BLaER1 (cell line): ENCODE data around the gene SCMH1.
"Not testable (repeated sequence)": the region's sequence is repeated elsewhere in the genome, so short reads cannot be mapped to it uniquely, and the experiment has no call there.

Experiments used
- H3K27ac ChIP-seq: shearing (Covaris generic); formaldehyde crosslinking; 2 replicates; pipeline ENCODE4 v1.8.1; 2022
- H3K27me3 ChIP-seq: shearing (Covaris generic); formaldehyde crosslinking; 2 replicates; pipeline ENCODE4 v1.8.1; 2022
- H3K36me3 ChIP-seq: shearing (Covaris generic); formaldehyde crosslinking; 2 replicates; pipeline ENCODE4 v1.8.1; 2022
- H3K4me1 ChIP-seq: shearing (Covaris generic); formaldehyde crosslinking; 2 replicates; pipeline ENCODE4 v1.8.1; 2022
- H3K4me2 ChIP-seq: shearing (Covaris generic); formaldehyde crosslinking; 2 replicates; pipeline ENCODE4 v1.8.1; 2022
- H3K4me3 ChIP-seq: shearing (Covaris generic); formaldehyde crosslinking; 2 replicates; pipeline ENCODE4 v1.8.1; 2022
- H3K9ac ChIP-seq: shearing (Covaris generic); formaldehyde crosslinking; 2 replicates; pipeline ENCODE4 v1.8.1; 2022
- H3K9me3 ChIP-seq: shearing (Covaris generic); formaldehyde crosslinking; 2 replicates; pipeline ENCODE4 v1.8.1; 2022
- H4K20me1 ChIP-seq: shearing (Covaris generic); formaldehyde crosslinking; 2 replicates; pipeline ENCODE4 v1.8.1; 2022
- Cebpa-rat ChIP-seq: shearing (Covaris generic); IDR thresholded peaks from 2 replicates; pipeline ENCODE4 v1.8.1; 2022

Gene SCMH1

DNA sequence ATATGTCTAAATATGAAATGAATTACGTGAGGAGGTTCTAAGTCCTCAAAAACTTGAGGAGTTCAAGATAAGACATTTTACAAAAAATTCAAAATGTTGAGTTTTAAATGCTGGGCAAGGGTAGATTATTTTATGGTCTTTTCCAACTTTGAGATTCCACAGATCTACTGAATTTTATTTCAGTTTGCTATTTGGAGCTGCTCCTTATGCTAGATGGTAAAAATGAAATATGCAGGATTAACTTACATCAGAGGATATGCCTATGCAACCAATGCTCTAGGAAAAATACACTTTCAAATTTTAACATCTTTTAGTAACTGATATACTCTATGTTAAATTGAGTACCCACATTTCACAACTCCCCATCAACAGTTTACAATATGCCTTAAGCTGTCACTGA, 83.1 kb downstream of the SCMH1 start:
- Histone ChIP-seq H3K36me3 (peaks cover 85% of the 10 kb centered on the region), H4K20me1 (peaks cover 45% of the 10 kb centered on the region), H3K27me3 (no peaks in the 10 kb centered on the region), H3K4me2 (no peak overlapping the region), H3K4me3 (no peak overlapping the region), H3K9me3 (no peaks in the 10 kb centered on the region), H3K9ac (no peak overlapping the region), H3K27ac (no peak overlapping the region), H3K4me1 (no peaks in the 10 kb centered on the region)
- TF ChIP-seq Cebpa-rat, result no peak

- no peak overlapping the region for H3K9ac ChIP-seq
- peaks cover 39% of the 10 kb centered on the region for H4K20me1 ChIP-seq
- no peak overlapping the region for H3K4me3 ChIP-seq
- no peak overlapping the region for H3K27ac ChIP-seq
- no peaks in the 10 kb centered on the region for H3K9me3 ChIP-seq
- H3K4me2 ChIP-seq, result no peak overlapping the region
- H3K36me3 ChIP-seq, result peaks cover 88% of the 10 kb centered on the region
- no peak for TF ChIP-seq Cebpa-rat
- H3K27me3 ChIP-seq, result no peaks in the 10 kb centered on the region
- H3K4me1 ChIP-seq, result no peaks in the 10 kb centered on the region
These were observed 83.8 kb downstream of the SCMH1 start for GRCh38 chr1:41158147-41158875.

- no peak overlapping the region for H3K9ac ChIP-seq
- H4K20me1 ChIP-seq, result peaks cover 15% of the 10 kb centered on the region; the same call in 1 of the 2 replicates
- no peaks in the 10 kb centered on the region for H3K27me3 ChIP-seq
- TF ChIP-seq Cebpa-rat, result no peak
- peaks cover 90% of the 10 kb centered on the region for H3K36me3 ChIP-seq
- no peak overlapping the region for H3K27ac ChIP-seq
- H3K9me3 ChIP-seq, result no peaks in the 10 kb centered on the region
- H3K4me2 ChIP-seq, result no peak overlapping the region
- no peaks in the 10 kb centered on the region for H3K4me1 ChIP-seq
- H3K4me3 ChIP-seq, result no peak overlapping the region
These were observed 87.0 kb downstream of the SCMH1 start for GRCh38 chr1:41155105-41155504.

GRCh38 chr1:41153750-41154274, 88.3 kb downstream of the SCMH1 start:
- no peak overlapping the region for H3K9ac ChIP-seq
- no peak for TF ChIP-seq Cebpa-rat
- H3K36me3 ChIP-seq, result peaks cover 90% of the 10 kb centered on the region
- H3K4me1 ChIP-seq, result no peaks in the 10 kb centered on the region
- no peak overlapping the region for H3K27ac ChIP-seq
- H3K4me3 ChIP-seq, result no peak overlapping the region
- peaks cover 15% of the 10 kb centered on the region; the same call in 1 of the 2 replicates for H4K20me1 ChIP-seq
- no peaks in the 10 kb centered on the region for H3K9me3 ChIP-seq
- no peaks in the 10 kb centered on the region for H3K27me3 ChIP-seq
- H3K4me2 ChIP-seq, result no peak overlapping the region

DNA sequence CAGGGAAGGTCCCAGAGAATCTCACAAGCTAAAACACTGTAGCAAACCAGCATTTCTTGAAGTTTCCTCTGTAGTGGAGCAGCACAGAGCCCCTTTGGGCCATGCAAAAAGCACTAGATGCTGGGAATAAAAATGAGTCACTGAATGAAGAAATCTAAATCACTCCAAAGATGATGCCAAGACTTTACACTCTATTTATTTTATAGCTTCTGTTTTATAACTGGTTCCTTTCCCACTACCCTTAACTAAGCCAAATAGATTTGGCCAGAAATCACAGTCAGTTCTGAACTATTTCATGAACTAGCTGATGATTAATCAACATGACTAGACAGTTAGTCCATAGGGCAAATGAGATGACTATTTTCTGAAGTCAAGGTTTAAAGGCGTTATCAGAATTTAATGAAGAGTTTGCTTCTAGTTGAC, 89.5 kb downstream of the SCMH1 start:
- H3K4me1 ChIP-seq, result no peaks in the 10 kb centered on the region
- H4K20me1 ChIP-seq, result peaks cover 6% of the 10 kb centered on the region; the same call in 1 of the 2 replicates
- no peak overlapping the region for H3K27ac ChIP-seq
- H3K36me3 ChIP-seq, result peaks cover 83% of the 10 kb centered on the region
- no peaks in the 10 kb centered on the region for H3K9me3 ChIP-seq
- no peak for TF ChIP-seq Cebpa-rat
- no peak overlapping the region for H3K9ac ChIP-seq
- no peak overlapping the region for H3K4me2 ChIP-seq
- H3K27me3 ChIP-seq, result no peaks in the 10 kb centered on the region
- no peak overlapping the region for H3K4me3 ChIP-seq

DNA sequence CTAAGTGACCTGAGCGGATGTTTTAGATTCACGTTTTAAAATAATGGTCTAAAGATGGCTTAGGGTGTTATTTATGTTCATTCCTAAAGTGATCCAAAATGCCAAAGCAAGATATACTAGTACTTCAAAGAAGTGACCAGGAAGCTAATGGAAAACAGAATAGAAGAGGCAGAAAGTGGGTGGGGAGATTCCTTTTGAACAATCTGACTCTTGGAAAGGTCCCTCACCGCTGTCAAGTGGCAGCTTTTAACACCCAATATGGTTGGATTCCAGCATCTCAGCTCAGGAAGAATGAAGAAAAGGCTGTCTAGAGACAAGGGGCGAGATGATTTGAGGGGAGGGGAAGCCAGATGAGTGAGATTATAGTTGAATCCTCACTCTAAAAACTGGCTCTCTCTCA, 90.3 kb downstream of the SCMH1 start:
- no peaks in the 10 kb centered on the region for H3K27me3 ChIP-seq
- H3K4me1 ChIP-seq, result no peaks in the 10 kb centered on the region
- peaks cover 81% of the 10 kb centered on the region for H3K36me3 ChIP-seq
- no peak overlapping the region for H3K4me2 ChIP-seq
- peaks cover 6% of the 10 kb centered on the region; the same call in 1 of the 2 replicates for H4K20me1 ChIP-seq
- no peaks in the 10 kb centered on the region for H3K9me3 ChIP-seq
- H3K9ac ChIP-seq, result no peak overlapping the region
- no peak overlapping the region for H3K4me3 ChIP-seq
- TF ChIP-seq Cebpa-rat, result no peak
- no peak overlapping the region for H3K27ac ChIP-seq

DNA sequence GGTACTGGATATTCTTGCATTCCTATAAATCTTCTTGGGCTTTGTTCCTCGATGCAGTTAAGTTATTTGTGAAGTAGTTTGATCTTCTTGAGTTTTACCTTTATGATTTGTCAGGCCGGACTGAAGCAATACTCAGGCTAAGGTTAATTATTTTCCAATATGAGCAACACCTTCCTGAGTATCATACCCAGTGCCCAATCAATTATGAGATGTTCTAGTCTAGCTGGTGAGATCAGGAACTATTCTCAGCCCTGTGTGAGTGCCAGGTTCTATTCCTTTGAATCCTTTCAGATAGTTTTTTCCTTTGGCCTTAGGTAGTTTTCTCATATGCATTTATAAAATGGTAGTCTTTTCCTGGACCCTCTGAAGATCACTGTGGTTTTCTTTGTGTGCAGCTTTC, 92.5 kb downstream of the SCMH1 start:
- no peak overlapping the region for H3K9ac ChIP-seq
- H3K4me3 ChIP-seq, result no peak overlapping the region
- peaks cover 77% of the 10 kb centered on the region for H3K36me3 ChIP-seq
- H3K4me1 ChIP-seq, result no peaks in the 10 kb centered on the region
- TF ChIP-seq Cebpa-rat, result no peak
- no peaks in the 10 kb centered on the region for H3K9me3 ChIP-seq
- H4K20me1 ChIP-seq, result no peaks in the 10 kb centered on the region; the same call in 1 of the 2 replicates
- H3K4me2 ChIP-seq, result no peak overlapping the region
- no peaks in the 10 kb centered on the region for H3K27me3 ChIP-seq
- no peak overlapping the region for H3K27ac ChIP-seq

- Histone ChIP-seq H3K36me3 (peaks cover 79% of the 10 kb centered on the region), H4K20me1 (no peaks in the 10 kb centered on the region), H3K9me3 (peaks cover 32% of the 10 kb centered on the region), H3K27me3 (no peaks in the 10 kb centered on the region), H3K9ac (no peak overlapping the region), H3K4me3 (no peak overlapping the region), H3K4me2 (no peak overlapping the region), H3K27ac (no peak overlapping the region), H3K4me1 (no peaks in the 10 kb centered on the region)
- TF ChIP-seq Cebpa-rat, result no peak
These were observed 97.8 kb downstream of the SCMH1 start for GRCh38 chr1:41144285-41144684.

DNA sequence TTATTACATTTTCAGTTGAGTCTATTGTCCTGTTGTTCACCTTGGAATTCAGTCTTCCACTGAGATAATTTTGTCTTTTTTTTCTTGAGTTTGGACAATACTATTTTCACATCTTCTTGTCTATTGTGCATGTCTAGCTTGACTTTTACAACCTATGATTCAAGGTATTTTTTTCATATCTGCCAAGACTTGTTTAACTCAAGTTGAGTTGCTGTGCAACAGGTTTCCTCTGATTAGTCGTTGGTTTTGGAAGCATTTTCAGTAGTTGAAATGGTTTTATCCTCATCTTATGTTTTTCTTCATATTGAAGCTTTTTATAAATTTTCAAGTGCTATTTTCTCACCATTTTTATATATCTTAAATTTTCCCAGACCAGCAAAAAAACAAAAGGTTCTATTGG, 103.6 kb downstream of the SCMH1 start:
- peaks cover 48% of the 10 kb centered on the region for H3K9me3 ChIP-seq
- H4K20me1 ChIP-seq, result no peaks in the 10 kb centered on the region
- peaks cover 89% of the 10 kb centered on the region for H3K36me3 ChIP-seq
- TF ChIP-seq Cebpa-rat, result no peak
- no peaks in the 10 kb centered on the region for H3K27me3 ChIP-seq
- no peak overlapping the region for H3K9ac ChIP-seq
- no peak overlapping the region for H3K4me3 ChIP-seq
- no peak overlapping the region for H3K4me2 ChIP-seq
- H3K4me1 ChIP-seq, result no peaks in the 10 kb centered on the region
- no peak overlapping the region for H3K27ac ChIP-seq

GRCh38 chr1:41135196-41135947, 106.7 kb downstream of the SCMH1 start:
- Histone ChIP-seq H3K27me3 (no peaks in the 10 kb centered on the region), H3K4me1 (no peaks in the 10 kb centered on the region), H3K4me3 (no peak overlapping the region), H3K4me2 (no peak overlapping the region), H3K9me3 (peaks cover 38% of the 10 kb centered on the region), H4K20me1 (no peaks in the 10 kb centered on the region), H3K9ac (no peak overlapping the region), H3K27ac (no peak overlapping the region), H3K36me3 (peaks cover 82% of the 10 kb centered on the region)
- TF ChIP-seq Cebpa-rat, result no peak

- not testable (repeated sequence) for H3K27me3 ChIP-seq, H3K9ac ChIP-seq, H4K20me1 ChIP-seq, H3K4me1 ChIP-seq, H3K4me3 ChIP-seq, H3K27ac ChIP-seq, H3K4me2 ChIP-seq
- Histone ChIP-seq H3K9me3 (peaks cover 33% of the 10 kb centered on the region), H3K36me3 (peaks cover 79% of the 10 kb centered on the region)
These were observed 107.8 kb downstream of the SCMH1 start for GRCh38 chr1:41134325-41134724.
